CD4-positive, alpha-beta T cell (primary cell): ENCODE data around the gene SCAANT1. TPM values are rescaled to one million over a fixed set of nuclear protein-coding genes. Genes with fewer than 3 reads are reported as not detected.

Experiments
- ATAC-seq: fragments of 200-7000 bp; cut with Tn5 transposase; one replicate; pipeline ENCODE4 v1.10.0; 2022; ENCODE audit warnings: mild to moderate bottlenecking; ENCODE audit not compliant: poor library complexity
- CTCF ChIA-PET: fragments of 350-600 bp; sonication (Branson Sonifier 250); formaldehyde crosslinking; loops from one replicate; lab custom pipeline; 2021; ENCODE audit warnings: antibody characterized with exemption, inconsistent platforms; lab: Charles Lee
- POLR2A ChIA-PET: fragments of 350-600 bp; sonication (Branson Sonifier 250); formaldehyde crosslinking; loops from one replicate; lab custom pipeline; 2021; ENCODE audit warnings: antibody characterized with exemption, inconsistent platforms; lab: Charles Lee
- DNase-seq, 14 experiments: peaks; one replicate each; pipeline ENCODE4 v3.0.0-alpha.2; 2013 to 2020; ENCODE audit warnings: mixed read lengths in 2 of 14
- H3K27ac ChIP-seq, 2 donors: one replicate each; pipeline versions ENCODE4 v1.5.1 to v1.7.0; 2013; ENCODE audit warnings: low read length in 2 of 2, low read depth in 1 of 2, mild to moderate bottlenecking in 1 of 2
- H3K27me3 ChIP-seq, 2 experiments: 1 replicate in 1 of 2; 2 replicates in 1 of 2; pipeline versions ENCODE4 v1.6.1 to v1.7.0; 2013; ENCODE audit warnings: low read length in 2 of 2, control low read depth in 1 of 2, mild to moderate bottlenecking in 1 of 2, moderate library complexity in 1 of 2; ENCODE audit not compliant: insufficient read depth in 2 of 2, control insufficient read depth in 1 of 2
- H3K36me3 ChIP-seq: one replicate; pipeline ENCODE4 v1.6.1; 2013; ENCODE audit warnings: low read length, control low read depth; ENCODE audit not compliant: insufficient read depth
- H3K4me1 ChIP-seq: one replicate; pipeline ENCODE4 v1.6.1; 2013; ENCODE audit warnings: low read length, control low read depth; ENCODE audit not compliant: insufficient read depth
- H3K4me3 ChIP-seq: one replicate; pipeline ENCODE4 v1.5.1; 2013; ENCODE audit warnings: mild to moderate bottlenecking, low read length, moderate library complexity
- H3K9me3 ChIP-seq, 2 experiments: 1 replicate in 1 of 2; 2 replicates in 1 of 2; pipeline versions ENCODE4 v1.6.1 to v1.7.0; 2013; ENCODE audit warnings: low read length in 2 of 2, mild to moderate bottlenecking in 2 of 2, control low read depth in 1 of 2, moderate library complexity in 1 of 2; ENCODE audit not compliant: control insufficient read depth in 1 of 2, insufficient read depth in 1 of 2
- H3K27ac Mint-ChIP-seq: one replicate; pipeline ENCODE4 v1.8.0; 2020; ENCODE audit warnings: mixed read lengths
- H3K27me3 Mint-ChIP-seq: one replicate; pipeline ENCODE4 v1.8.0; 2021; ENCODE audit warnings: mixed read lengths
- H3K36me3 Mint-ChIP-seq: one replicate; pipeline ENCODE4 v1.8.0; 2021; ENCODE audit warnings: low read depth, mixed read lengths
- H3K4me1 Mint-ChIP-seq: one replicate; pipeline ENCODE4 v1.8.0; 2021; ENCODE audit warnings: low read depth, mixed read lengths
- H3K4me3 Mint-ChIP-seq: one replicate; pipeline ENCODE4 v1.8.0; 2020; ENCODE audit warnings: mild to moderate bottlenecking, mixed read lengths
- H3K9me3 Mint-ChIP-seq: one replicate; pipeline ENCODE4 v1.8.0; 2020; ENCODE audit warnings: mixed read lengths
- CTCF ChIP-seq: fragments of 200-600 bp; IDR thresholded peaks from one replicate; pipeline ENCODE4 v1.8.0; 2022; ENCODE audit warnings: antibody characterized with exemption, mild to moderate bottlenecking
- intact Hi-C, 2 experiments: fragments of 100-400 bp; cut with DNase I in 1 of 2; cut with micrococcal nuclease in 1 of 2; formaldehyde crosslinking; loops; one replicate each; pipeline versions ENCODE4 v1.15.1 to v1.9.0; 2023 to 2025; cut with DNase I, micrococcal nuclease
- total RNA-seq, 174 experiments: library from RNA in 2 of 174; stranded (reverse) in 2 of 174; gene quantifications; one replicate each; pipeline ENCODE4 v1.2.3 and lab custom pipeline; 2021 to 2026

The SCAANT1 gene
- total RNA-seq, 2 experiments from 2014 or later = 1.4 to 2.1 TPM

DNA sequence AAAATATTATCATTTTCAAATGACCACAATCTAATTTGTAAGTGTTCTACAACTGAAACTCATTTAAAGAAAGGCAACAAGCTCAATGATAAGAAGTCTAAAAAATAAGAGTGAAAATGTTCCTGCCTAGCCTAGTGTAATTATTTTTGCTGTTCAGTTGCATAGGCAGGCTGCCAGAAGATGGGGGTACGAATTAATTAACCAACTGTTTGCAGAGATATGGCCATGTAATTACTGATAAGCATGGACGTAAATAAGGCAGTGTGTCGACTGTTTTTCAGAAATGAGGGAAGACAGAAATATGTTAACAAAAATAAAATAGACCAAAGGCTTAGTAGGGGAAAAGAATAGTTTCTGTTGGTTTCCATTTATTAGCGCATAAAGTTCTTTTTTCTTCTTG, 24.7 kb upstream of the SCAANT1 start:
- no peak overlapping the region for H3K4me3 ChIP-seq
- intact Hi-C loops = no loop called here
- CTCF ChIA-PET = interaction anchor here (1.7 kb wide), 1 partner anchor 86 kb away, joined by 5 read pairs; the partner anchor contains the start of gene PSMD6
- Mint-ChIP-seq H3K4me3 (no peak overlapping the region), H3K4me1 (peaks cover 70% of the 10 kb centered on the region), H3K27me3 (no peaks in the 10 kb centered on the region), H3K9me3 (no peaks in the 10 kb centered on the region), H3K27ac (no peak overlapping the region), H3K36me3 (no peaks in the 10 kb centered on the region)
- POLR2A ChIA-PET = no interaction called here
- H3K27ac ChIP-seq = no peak overlapping the region
- DNase-seq = no peak
- peaks cover 19% of the 10 kb centered on the region for H3K4me1 ChIP-seq
- H3K9me3 ChIP-seq = no peaks in the 10 kb centered on the region
- H3K36me3 ChIP-seq = peaks cover 3% of the 10 kb centered on the region
- no peak for TF ChIP-seq CTCF
- no peak for ATAC-seq
- H3K27me3 ChIP-seq = no peaks in the 10 kb centered on the region

- DNase-seq (peak in 3 of 14 experiments; percentile 62 to 72 (median 68)), ATAC-seq (peak; percentile 51)
- Histone ChIP-seq H3K4me3 (no peak overlapping the region), H3K27ac (peak overlapping the region in 1 of 2 donors; percentile 45), H3K4me1 (peaks cover 19% of the 10 kb centered on the region), H3K9me3 (no peaks in the 10 kb centered on the region), H3K27me3 (no peaks in the 10 kb centered on the region), H3K36me3 (peaks cover 3% of the 10 kb centered on the region)
- Mint-ChIP-seq H3K27ac (peak overlapping the region; percentile 21), H3K9me3 (no peaks in the 10 kb centered on the region), H3K27me3 (no peaks in the 10 kb centered on the region), H3K4me1 (peaks cover 86% of the 10 kb centered on the region), H3K4me3 (peak overlapping the region; percentile 5), H3K36me3 (peaks cover 11% of the 10 kb centered on the region)
- TF ChIP-seq CTCF = no peak
- CTCF ChIA-PET = interaction anchor here (1.4 kb wide), 1 partner anchor 17 kb away, joined by 3 read pairs; no protein-coding TSS in a partner anchor
- POLR2A ChIA-PET = no interaction called here
- intact Hi-C loops = no loop called here
Measured at GRCh38 chr3:63934041-63934866, 22.1 kb upstream of the SCAANT1 start.

- ATAC-seq = no peak
- Histone ChIP-seq H3K36me3 (peaks cover 3% of the 10 kb centered on the region), H3K4me3 (no peak overlapping the region), H3K27me3 (no peaks in the 10 kb centered on the region), H3K9me3 (no peaks in the 10 kb centered on the region), H3K4me1 (peaks cover 19% of the 10 kb centered on the region), H3K27ac (peak overlapping the region in 1 of 2 donors; percentile 24)
- ChIA-PET CTCF (no interaction called here), POLR2A (no interaction called here)
- no peak overlapping the region for H3K4me3 Mint-ChIP-seq
- peak overlapping the region; percentile 53 for H3K27ac Mint-ChIP-seq
- H3K9me3 Mint-ChIP-seq = no peaks in the 10 kb centered on the region
- no peaks in the 10 kb centered on the region for H3K27me3 Mint-ChIP-seq
- no peak for TF ChIP-seq CTCF
- H3K36me3 Mint-ChIP-seq = peaks cover 11% of the 10 kb centered on the region
- H3K4me1 Mint-ChIP-seq = peaks cover 87% of the 10 kb centered on the region
- DNase-seq = no peak
- intact Hi-C loops = no loop called here
Measured at GRCh38 chr3:63933459-63933858, 21.3 kb upstream of the SCAANT1 start.
